Measurements from ENCODE around the gene TPSD1.
"Not testable (repeated sequence)": the region's sequence is repeated elsewhere in the genome, so short reads cannot be mapped to it uniquely, and the experiment has no call there.

The TPSD1 gene

GRCh38 chr16:1289477-1289866, 33.6 kb downstream of the TPSD1 start:
- Histone ChIP-seq H3K9me3 (ENCODE audit: control insufficient read depth, low read length) (no peaks in the 10 kb centered on the region), H3K36me3 (ENCODE audit: control insufficient read depth, insufficient read depth, low read length) (no peaks in the 10 kb centered on the region), H3K4me3 (ENCODE audit: insufficient read depth, low read depth, low read length, poor library complexity, severe bottlenecking) (no peak overlapping the region), H3K4me1 (ENCODE audit: control insufficient read depth, insufficient read depth, low read length, poor library complexity, severe bottlenecking) (peaks cover 3% of the 10 kb centered on the region), H3K27ac (ENCODE audit: insufficient read depth, low read length, poor library complexity, severe bottlenecking) (no peak overlapping the region), H3K27me3 (replicated peaks; ENCODE audit: control insufficient read depth, insufficient read depth, low read length, poor library complexity, severe bottlenecking) (peaks cover 10% of the 10 kb centered on the region)
- no peak for DNase-seq

DNA sequence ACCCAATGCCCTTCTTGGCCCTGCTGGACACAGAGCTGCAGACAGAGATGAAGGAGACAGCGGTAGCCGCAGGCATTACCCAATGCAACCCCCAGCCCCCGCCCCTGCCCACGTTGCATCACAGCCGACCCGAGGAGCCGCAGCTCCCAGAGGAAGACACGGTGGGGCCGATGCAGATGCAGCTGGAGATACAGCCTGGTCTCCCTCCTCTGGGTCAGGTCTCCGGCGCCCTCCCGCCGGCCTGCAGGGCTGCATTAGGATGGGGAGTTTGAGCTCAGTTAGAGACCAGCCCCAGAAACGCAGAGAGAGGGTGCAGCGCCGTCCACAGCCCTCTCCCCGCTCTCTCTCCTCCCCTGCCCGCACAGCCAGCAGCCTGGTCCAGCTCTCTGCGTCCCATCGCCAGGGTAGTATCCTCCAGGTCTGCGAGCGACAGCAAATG, 34.2 kb downstream of the TPSD1 start:
- Histone ChIP-seq H3K27me3 (replicated peaks; ENCODE audit: control insufficient read depth, insufficient read depth, low read length, poor library complexity, severe bottlenecking) (peaks cover 10% of the 10 kb centered on the region), H3K27ac (ENCODE audit: insufficient read depth, low read length, poor library complexity, severe bottlenecking) (no peak overlapping the region), H3K4me1 (ENCODE audit: control insufficient read depth, insufficient read depth, low read length, poor library complexity, severe bottlenecking) (peaks cover 3% of the 10 kb centered on the region), H3K36me3 (ENCODE audit: control insufficient read depth, insufficient read depth, low read length) (no peaks in the 10 kb centered on the region), H3K4me3 (ENCODE audit: insufficient read depth, low read depth, low read length, poor library complexity, severe bottlenecking) (no peak overlapping the region), H3K9me3 (ENCODE audit: control insufficient read depth, low read length) (no peaks in the 10 kb centered on the region)
- DNase-seq = no peak

GRCh38 chr16:1290860-1291575, 35.1 kb downstream of the TPSD1 start:
- Histone ChIP-seq H3K36me3 (ENCODE audit: control insufficient read depth, insufficient read depth, low read length) (no peaks in the 10 kb centered on the region), H3K27ac (ENCODE audit: insufficient read depth, low read length, poor library complexity, severe bottlenecking) (no peak overlapping the region), H3K4me1 (ENCODE audit: control insufficient read depth, insufficient read depth, low read length, poor library complexity, severe bottlenecking) (peaks cover 3% of the 10 kb centered on the region), H3K27me3 (replicated peaks; ENCODE audit: control insufficient read depth, insufficient read depth, low read length, poor library complexity, severe bottlenecking) (peaks cover 10% of the 10 kb centered on the region), H3K9me3 (ENCODE audit: control insufficient read depth, low read length) (no peaks in the 10 kb centered on the region), H3K4me3 (ENCODE audit: insufficient read depth, low read depth, low read length, poor library complexity, severe bottlenecking) (no peak overlapping the region)
- DNase-seq = no peak

- Histone ChIP-seq H3K27ac (ENCODE audit: insufficient read depth, low read length, poor library complexity, severe bottlenecking) (no peak overlapping the region), H3K27me3 (replicated peaks; ENCODE audit: control insufficient read depth, insufficient read depth, low read length, poor library complexity, severe bottlenecking) (peaks cover 10% of the 10 kb centered on the region), H3K36me3 (ENCODE audit: control insufficient read depth, insufficient read depth, low read length) (no peaks in the 10 kb centered on the region), H3K4me1 (ENCODE audit: control insufficient read depth, insufficient read depth, low read length, poor library complexity, severe bottlenecking) (peaks cover 3% of the 10 kb centered on the region), H3K4me3 (ENCODE audit: insufficient read depth, low read depth, low read length, poor library complexity, severe bottlenecking) (no peak overlapping the region), H3K9me3 (ENCODE audit: control insufficient read depth, low read length) (no peaks in the 10 kb centered on the region)
- DNase-seq = no peak
Measured at GRCh38 chr16:1291576-1291974, 35.7 kb downstream of the TPSD1 start.

DNA sequence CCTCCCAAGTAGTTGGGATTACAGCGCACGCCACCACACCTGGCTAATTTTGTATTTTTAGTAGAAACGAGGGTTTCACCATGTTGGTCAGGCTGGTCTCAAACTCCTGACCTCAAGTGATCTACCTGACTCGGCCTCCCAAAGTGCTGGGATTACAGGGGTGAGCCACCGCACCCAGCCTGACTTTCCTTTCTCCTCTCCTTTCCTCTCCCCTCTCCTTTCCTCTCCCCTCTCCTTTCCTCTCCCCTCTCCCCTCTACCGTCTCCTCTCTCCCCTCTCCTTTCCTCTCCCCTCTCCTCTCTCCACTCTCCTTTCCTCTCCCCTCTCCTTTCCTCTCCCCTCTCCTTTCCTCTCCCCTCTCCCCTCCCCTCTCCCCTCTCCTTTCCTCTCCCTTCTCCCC, 36.3 kb downstream of the TPSD1 start:
- not testable (repeated sequence) for H3K36me3 ChIP-seq (ENCODE audit: control insufficient read depth, insufficient read depth, low read length); H3K4me3 ChIP-seq (ENCODE audit: insufficient read depth, low read depth, low read length, poor library complexity, severe bottlenecking); H3K9me3 ChIP-seq (ENCODE audit: control insufficient read depth, low read length); H3K4me1 ChIP-seq (ENCODE audit: control insufficient read depth, insufficient read depth, low read length, poor library complexity, severe bottlenecking); DNase-seq; H3K27ac ChIP-seq (ENCODE audit: insufficient read depth, low read length, poor library complexity, severe bottlenecking)
- H3K27me3 ChIP-seq (replicated peaks; ENCODE audit: control insufficient read depth, insufficient read depth, low read length, poor library complexity, severe bottlenecking) = peaks cover 10% of the 10 kb centered on the region

DNA sequence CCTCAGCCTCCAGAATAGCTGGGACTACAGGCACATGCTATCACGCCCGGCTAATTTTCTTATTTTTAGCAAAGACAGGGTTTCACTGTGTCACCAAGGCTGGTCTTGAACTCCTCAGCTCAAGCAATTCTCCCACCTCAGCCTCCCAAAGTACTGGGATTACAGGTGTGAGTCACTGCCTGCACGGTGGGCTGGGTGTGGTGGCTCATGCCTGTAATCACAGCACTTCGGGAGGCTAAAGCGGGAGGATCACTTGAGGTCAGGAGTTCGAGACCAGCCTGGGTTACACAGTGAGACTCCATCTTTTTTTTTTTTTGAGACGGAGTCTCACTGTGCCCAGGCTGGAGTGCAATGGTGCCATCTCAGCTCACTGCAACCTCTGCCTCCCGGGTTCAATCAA, 36.9 kb downstream of the TPSD1 start:
- H3K27me3 ChIP-seq (replicated peaks; ENCODE audit: control insufficient read depth, insufficient read depth, low read length, poor library complexity, severe bottlenecking) = peaks cover 10% of the 10 kb centered on the region
- H3K27ac ChIP-seq (ENCODE audit: insufficient read depth, low read length, poor library complexity, severe bottlenecking) = not testable (repeated sequence)

DNA sequence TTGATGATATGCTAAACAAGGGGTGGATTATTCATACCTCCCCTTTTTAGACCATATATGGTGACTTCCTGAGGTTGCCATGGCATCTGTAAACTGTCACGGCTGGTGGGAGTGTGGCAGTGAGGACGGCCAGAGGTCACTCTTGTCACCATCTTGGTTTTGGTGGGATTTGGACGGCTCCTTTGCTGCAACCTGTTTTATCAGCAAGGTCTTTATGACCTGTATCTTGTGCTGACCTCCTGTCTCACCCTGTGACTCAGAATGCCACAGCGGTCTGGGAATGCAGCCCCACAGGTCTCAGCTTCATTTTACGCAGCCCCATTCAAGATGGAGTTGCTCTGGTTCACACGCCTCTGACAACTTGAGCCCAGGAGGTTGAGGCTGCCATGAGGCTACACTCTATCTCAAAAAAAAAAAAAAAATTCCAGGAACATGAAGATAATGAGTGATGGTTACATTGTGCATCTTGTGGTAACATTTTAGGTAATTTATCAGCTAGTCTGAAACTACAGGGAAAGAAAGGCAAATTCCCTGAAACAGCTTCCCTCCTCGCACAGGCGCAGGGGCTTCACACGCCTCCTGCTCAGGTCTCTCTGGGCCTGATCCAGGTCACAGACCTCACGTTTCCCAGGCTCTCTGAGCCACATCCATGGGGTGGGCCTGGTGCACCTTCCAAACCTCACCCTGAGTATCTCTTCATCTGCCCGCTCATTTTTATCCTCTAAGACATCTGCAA, 38.2 kb downstream of the TPSD1 start:
- Histone ChIP-seq H3K4me3 (ENCODE audit: insufficient read depth, low read depth, low read length, poor library complexity, severe bottlenecking) (no peak overlapping the region), H3K36me3 (ENCODE audit: control insufficient read depth, insufficient read depth, low read length) (no peaks in the 10 kb centered on the region), H3K4me1 (ENCODE audit: control insufficient read depth, insufficient read depth, low read length, poor library complexity, severe bottlenecking) (peaks cover 3% of the 10 kb centered on the region), H3K27me3 (replicated peaks; ENCODE audit: control insufficient read depth, insufficient read depth, low read length, poor library complexity, severe bottlenecking) (peaks cover 3% of the 10 kb centered on the region), H3K27ac (ENCODE audit: insufficient read depth, low read length, poor library complexity, severe bottlenecking) (no peak overlapping the region), H3K9me3 (ENCODE audit: control insufficient read depth, low read length) (no peaks in the 10 kb centered on the region)
- no peak for DNase-seq

More for the DNA sequence above, 36.9 kb downstream of the TPSD1 start:
- not testable (repeated sequence) for H3K4me1 ChIP-seq (ENCODE audit: control insufficient read depth, insufficient read depth, low read length, poor library complexity, severe bottlenecking); DNase-seq; H3K9me3 ChIP-seq (ENCODE audit: control insufficient read depth, low read length); H3K4me3 ChIP-seq (ENCODE audit: insufficient read depth, low read depth, low read length, poor library complexity, severe bottlenecking); H3K36me3 ChIP-seq (ENCODE audit: control insufficient read depth, insufficient read depth, low read length)

DNA sequence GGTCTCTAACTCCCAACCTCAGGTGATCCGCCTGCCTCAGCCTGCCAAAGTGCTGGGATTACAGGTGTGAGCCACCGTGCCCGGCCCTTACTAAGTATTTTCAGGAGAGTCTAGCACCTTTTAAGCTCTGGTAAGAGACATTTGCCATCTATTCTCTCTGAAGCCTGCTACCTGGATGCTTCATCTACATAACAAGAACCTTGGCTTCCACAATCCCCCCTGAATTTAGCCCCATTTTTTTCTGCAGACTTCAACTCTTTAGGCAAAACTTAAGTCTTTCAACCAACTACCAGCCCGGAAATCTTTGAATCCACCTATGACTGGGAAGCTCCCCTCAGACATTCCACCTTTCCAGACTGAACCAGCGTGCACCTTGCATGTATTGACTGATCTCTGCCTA, 39.6 kb downstream of the TPSD1 start:
- no peak for DNase-seq

GRCh38 chr16:1296688-1297017, 40.8 kb downstream of the TPSD1 start:
- not testable (repeated sequence) for H3K36me3 ChIP-seq (ENCODE audit: control insufficient read depth, insufficient read depth, low read length); H3K4me3 ChIP-seq (ENCODE audit: insufficient read depth, low read depth, low read length, poor library complexity, severe bottlenecking); H3K27ac ChIP-seq (ENCODE audit: insufficient read depth, low read length, poor library complexity, severe bottlenecking); H3K27me3 ChIP-seq (replicated peaks; ENCODE audit: control insufficient read depth, insufficient read depth, low read length, poor library complexity, severe bottlenecking); DNase-seq; H3K4me1 ChIP-seq (ENCODE audit: control insufficient read depth, insufficient read depth, low read length, poor library complexity, severe bottlenecking); H3K9me3 ChIP-seq (ENCODE audit: control insufficient read depth, low read length)

More for the DNA sequence above, 39.6 kb downstream of the TPSD1 start:
- H3K4me3 ChIP-seq (ENCODE audit: insufficient read depth, low read depth, low read length, poor library complexity, severe bottlenecking) = no peak overlapping the region
- no peaks in the 10 kb centered on the region for H3K9me3 ChIP-seq (ENCODE audit: control insufficient read depth, low read length)
- no peak overlapping the region for H3K27ac ChIP-seq (ENCODE audit: insufficient read depth, low read length, poor library complexity, severe bottlenecking)
- peaks cover under 1% of the 10 kb centered on the region for H3K4me1 ChIP-seq (ENCODE audit: control insufficient read depth, insufficient read depth, low read length, poor library complexity, severe bottlenecking)
- H3K36me3 ChIP-seq (ENCODE audit: control insufficient read depth, insufficient read depth, low read length) = no peaks in the 10 kb centered on the region
- no peaks in the 10 kb centered on the region for H3K27me3 ChIP-seq (replicated peaks; ENCODE audit: control insufficient read depth, insufficient read depth, low read length, poor library complexity, severe bottlenecking)

DNA sequence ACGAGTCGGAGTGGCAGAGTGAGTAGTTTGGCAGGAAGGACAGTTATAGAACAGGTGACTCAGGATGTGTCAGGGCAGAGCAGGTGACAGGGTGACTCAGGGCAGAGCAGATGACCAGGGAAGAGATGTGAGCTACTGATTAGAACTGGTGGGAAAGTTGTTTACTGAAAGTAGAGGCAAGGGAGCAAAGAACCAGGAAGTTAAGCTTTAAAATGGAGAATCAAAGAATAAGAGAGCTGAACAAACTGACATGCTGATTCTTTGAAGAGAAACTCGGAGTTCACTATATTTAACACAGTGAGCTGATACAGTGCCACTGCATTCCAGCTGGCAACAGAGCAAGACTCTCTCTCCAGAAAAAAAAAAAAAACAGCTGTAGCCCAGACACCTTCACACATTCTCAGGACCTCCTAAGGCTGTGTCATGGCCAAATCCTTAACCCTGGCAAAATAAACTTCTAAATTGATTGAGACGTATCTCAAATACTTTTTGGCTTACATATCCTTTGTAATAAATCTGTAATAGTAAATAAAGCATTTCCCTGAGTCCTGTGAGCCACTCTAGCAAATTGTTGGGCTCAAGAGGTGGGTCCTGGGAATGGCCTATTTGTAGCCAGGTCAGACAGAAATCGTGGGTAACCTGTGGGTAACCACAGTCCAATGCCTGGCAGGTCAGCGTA, 41.3 kb downstream of the TPSD1 start:
- Histone ChIP-seq H3K4me3 (ENCODE audit: insufficient read depth, low read depth, low read length, poor library complexity, severe bottlenecking) (no peak overlapping the region), H3K27me3 (replicated peaks; ENCODE audit: control insufficient read depth, insufficient read depth, low read length, poor library complexity, severe bottlenecking) (no peaks in the 10 kb centered on the region), H3K9me3 (ENCODE audit: control insufficient read depth, low read length) (no peaks in the 10 kb centered on the region), H3K36me3 (ENCODE audit: control insufficient read depth, insufficient read depth, low read length) (no peaks in the 10 kb centered on the region), H3K27ac (ENCODE audit: insufficient read depth, low read length, poor library complexity, severe bottlenecking) (no peak overlapping the region), H3K4me1 (ENCODE audit: control insufficient read depth, insufficient read depth, low read length, poor library complexity, severe bottlenecking) (peaks cover 10% of the 10 kb centered on the region)
- no peak for DNase-seq

All from effector memory CD4-positive, alpha-beta T cell (primary cell).